Dedifferentiated amniotic fluid mesenchymal stem cell (primary cell): ENCODE data around the gene ASTN2.
A peak's percentile ranks its signal among the peaks of the same experiment; 100 is the strongest.

ENCODE experiments used
- DNase-seq: peaks from one replicate; pipeline ENCODE4 v3.0.0-alpha.2; 2016; ENCODE audit errors: extremely low spot score

The ASTN2 gene

GRCh38 chr9:116627433-116627832 is 787.4 kb downstream of the ASTN2 start:
- no peak for DNase-seq

- DNase-seq = no peak
Measured at GRCh38 chr9:116626762-116627161, 788.1 kb downstream of the ASTN2 start.

- DNase-seq = no peak
Measured at GRCh38 chr9:116623715-116624114, 791.1 kb downstream of the ASTN2 start.

- DNase-seq = no peak
Measured at GRCh38 chr9:116617389-116617788, 797.5 kb downstream of the ASTN2 start.

GRCh38 chr9:116616304-116616914 is 798.4 kb downstream of the ASTN2 start:
- DNase-seq = no peak

- no peak for DNase-seq
Measured at GRCh38 chr9:116608064-116608463, 806.8 kb downstream of the ASTN2 start.

- no peak for DNase-seq
Measured at GRCh38 chr9:116605904-116606341, 808.9 kb downstream of the ASTN2 start.

- DNase-seq = no peak
Measured at GRCh38 chr9:116605060-116605459, 809.8 kb downstream of the ASTN2 start.

- DNase-seq = no peak
Measured at GRCh38 chr9:116604251-116604650, 810.6 kb downstream of the ASTN2 start.

- DNase-seq = no peak
Measured at GRCh38 chr9:116599342-116599884, 815.4 kb downstream of the ASTN2 start.

GRCh38 chr9:116596646-116597045 is 818.2 kb downstream of the ASTN2 start:
- no peak for DNase-seq

- peak; percentile 58 for DNase-seq
Measured at GRCh38 chr9:116594547-116594946, 820.3 kb downstream of the ASTN2 start.

GRCh38 chr9:116592970-116593369 is 821.9 kb downstream of the ASTN2 start:
- no peak for DNase-seq

- no peak for DNase-seq
Measured at GRCh38 chr9:116589392-116590354, 825.2 kb downstream of the ASTN2 start.

GRCh38 chr9:116587919-116588318 is 826.9 kb downstream of the ASTN2 start:
- DNase-seq = no peak

GRCh38 chr9:116585896-116586295 is 829.0 kb downstream of the ASTN2 start:
- DNase-seq = no peak

GRCh38 chr9:116585204-116585603 is 829.7 kb downstream of the ASTN2 start:
- DNase-seq = no peak

GRCh38 chr9:116580853-116581252 is 834.0 kb downstream of the ASTN2 start:
- no peak for DNase-seq

- no peak for DNase-seq
Measured at GRCh38 chr9:116576386-116576785, 838.5 kb downstream of the ASTN2 start.

- DNase-seq = no peak
Measured at GRCh38 chr9:116574027-116574679, 840.7 kb downstream of the ASTN2 start.

- peak; percentile 85 for DNase-seq
Measured at GRCh38 chr9:116572095-116572748, 842.6 kb downstream of the ASTN2 start.

- DNase-seq = no peak
Measured at GRCh38 chr9:116569111-116569510, 845.7 kb downstream of the ASTN2 start.
